IgD-negative memory B cell (primary cell): ENCODE results near the gene PTPN18. TPM values are rescaled to one million over a fixed set of nuclear protein-coding genes. Genes with fewer than 3 reads are reported as not detected.

Source experiments
- H3K27ac Mint-ChIP-seq, 3 donors: one replicate each; pipeline ENCODE4 v1.8.0; 2020 to 2022; ENCODE audit warnings: mild to moderate bottlenecking in 3 of 3, mixed read lengths in 3 of 3, moderate library complexity in 1 of 3
- H3K27me3 Mint-ChIP-seq: one replicate; pipeline ENCODE4 v1.8.0; 2021; ENCODE audit warnings: mixed read lengths
- H3K36me3 Mint-ChIP-seq: one replicate; pipeline ENCODE4 v1.8.0; 2020; ENCODE audit warnings: mild to moderate bottlenecking, mixed read lengths
- H3K4me1 Mint-ChIP-seq, 3 donors: one replicate each; pipeline ENCODE4 v1.8.0; 2020 to 2022; ENCODE audit warnings: mixed read lengths in 3 of 3, mild to moderate bottlenecking in 1 of 3
- H3K4me3 Mint-ChIP-seq, 4 donors: one replicate each; pipeline ENCODE4 v1.8.0; 2020 to 2022; ENCODE audit warnings: mild to moderate bottlenecking in 4 of 4, mixed read lengths in 4 of 4, moderate library complexity in 3 of 4
- H3K9me3 Mint-ChIP-seq, 3 donors: one replicate each; pipeline ENCODE4 v1.8.0; 2020 to 2021; ENCODE audit warnings: mixed read lengths in 3 of 3, mild to moderate bottlenecking in 1 of 3
- polyA plus RNA-seq: library from polyadenylated mRNA; unstranded; fragments of 300-500 nt; fragmentation: Illumina TruSeq; gene quantifications from one replicate; pipeline ENCODE4 v1.2.3, GENCODE V29; 2021

PTPN18 gene
- polyA plus RNA-seq, 1 donor from 2014 or later, result 124 TPM

GRCh38 chr2:130346741-130347066, 9.2 kb upstream of the PTPN18 start:
- peaks cover 13% of the 10 kb centered on the region for H3K36me3 Mint-ChIP-seq
- peak overlapping the region in 1 of 4 donors; percentile 57 for H3K4me3 Mint-ChIP-seq
- no peaks in the 10 kb centered on the region for H3K9me3 Mint-ChIP-seq

DNA sequence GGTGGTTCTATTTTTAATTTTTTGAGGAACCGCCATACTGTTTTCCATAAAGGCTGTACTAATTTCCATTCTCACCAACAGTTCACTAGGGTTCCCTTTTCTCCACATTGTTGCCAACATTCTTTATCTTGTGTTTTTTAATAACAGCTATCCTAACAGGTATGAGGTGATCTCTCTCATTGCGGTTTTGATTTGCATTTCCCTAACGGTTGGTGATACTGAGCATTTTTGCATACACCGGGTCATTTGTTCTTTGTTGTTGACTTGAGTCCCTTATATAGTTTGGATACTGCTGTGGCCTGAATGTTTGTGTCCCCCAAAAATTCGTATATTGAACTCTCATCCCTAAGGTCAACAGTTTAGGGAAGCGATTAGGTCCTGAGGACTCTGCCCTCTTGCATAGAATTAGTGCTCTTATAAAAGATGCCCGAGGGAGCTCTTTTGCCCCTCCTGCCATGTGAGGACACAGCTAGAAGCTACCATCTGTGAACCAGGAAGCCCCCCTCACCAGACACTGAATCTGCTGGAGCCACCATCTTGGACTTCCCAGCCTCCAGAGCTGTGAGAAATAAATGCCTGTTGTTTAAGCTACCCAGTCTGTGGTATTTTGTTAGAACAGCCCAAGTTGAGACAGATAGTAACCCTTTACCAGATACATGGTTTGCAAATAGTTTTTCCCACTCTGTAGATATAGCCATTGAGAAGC, 8.5 kb upstream of the PTPN18 start:
- peak overlapping the region in 2 of 3 donors; percentile 7 to 33 for H3K27ac Mint-ChIP-seq
- H3K4me3 Mint-ChIP-seq, result peak overlapping the region in 3 of 4 donors; percentile 37 to 57 (median 56)
- peaks cover 11% of the 10 kb centered on the region for H3K36me3 Mint-ChIP-seq
- no peaks in the 10 kb centered on the region for H3K9me3 Mint-ChIP-seq
- peaks cover 17 to 40% (median 39%) of the 10 kb centered on the region in 3 donors for H3K4me1 Mint-ChIP-seq
- H3K27me3 Mint-ChIP-seq, result no peaks in the 10 kb centered on the region

More at GRCh38 chr2:130346741-130347066, 9.2 kb upstream of the PTPN18 start:
- Mint-ChIP-seq H3K4me1 (peaks cover 13 to 38% (median 38%) of the 10 kb centered on the region in 3 donors), H3K27me3 (no peaks in the 10 kb centered on the region), H3K27ac (peak overlapping the region in 1 of 3 donors; percentile 33)

DNA sequence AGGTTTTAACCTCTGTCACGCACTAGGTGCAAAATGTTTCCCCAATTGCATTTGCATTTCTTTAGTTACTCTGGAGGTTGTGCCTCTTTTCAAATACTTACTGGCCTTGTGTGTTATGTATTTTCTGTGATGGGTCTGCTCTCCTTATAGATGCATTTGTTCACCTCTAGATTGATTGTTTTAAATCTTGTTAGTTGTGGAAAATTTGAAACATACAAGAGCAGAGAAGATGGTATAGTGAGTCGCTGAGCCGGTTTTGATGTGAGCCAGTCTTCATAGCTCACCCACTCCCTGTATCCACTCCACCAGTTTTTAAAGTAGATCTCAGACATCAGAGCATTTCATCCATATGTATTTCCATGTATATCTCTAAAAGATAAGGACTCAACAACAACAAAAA, 6.7 kb upstream of the PTPN18 start:
- Mint-ChIP-seq H3K4me1 (peaks cover 19 to 41% (median 40%) of the 10 kb centered on the region in 3 donors), H3K27ac (no peak overlapping the region), H3K9me3 (no peaks in the 10 kb centered on the region), H3K4me3 (no peak overlapping the region), H3K36me3 (peaks cover 11% of the 10 kb centered on the region), H3K27me3 (no peaks in the 10 kb centered on the region)

GRCh38 chr2:130351711-130352110, 4.1 kb upstream of the PTPN18 start:
- Mint-ChIP-seq H3K36me3 (peaks cover 7% of the 10 kb centered on the region), H3K4me1 (peaks cover 30 to 47% (median 41%) of the 10 kb centered on the region in 3 donors), H3K4me3 (peak overlapping the region in 1 of 4 donors; percentile 87), H3K27ac (peak overlapping the region in 1 of 3 donors; percentile 71), H3K27me3 (no peaks in the 10 kb centered on the region), H3K9me3 (no peaks in the 10 kb centered on the region)

DNA sequence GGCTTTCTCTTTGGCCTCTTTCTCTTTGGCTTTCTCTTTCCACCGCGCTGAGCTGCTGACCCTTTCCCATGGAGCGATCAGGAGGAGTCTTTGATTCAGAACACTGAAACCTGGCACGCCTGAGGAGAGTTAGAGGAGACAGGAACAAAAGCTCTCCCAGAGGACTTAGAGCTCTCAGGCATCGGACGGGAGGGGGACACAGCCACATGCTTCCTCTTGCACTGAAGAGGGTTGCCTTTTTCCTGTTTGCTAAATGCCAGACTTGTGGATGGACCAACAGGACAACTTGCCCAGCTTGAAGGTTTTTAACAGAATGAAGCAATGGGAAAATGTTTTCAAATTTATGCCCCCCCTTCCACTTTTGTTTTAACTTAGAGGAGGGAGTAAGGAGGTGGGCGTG, 3.6 kb upstream of the PTPN18 start:
- peak overlapping the region in 1 of 3 donors; percentile 32 for H3K27ac Mint-ChIP-seq
- H3K27me3 Mint-ChIP-seq, result no peaks in the 10 kb centered on the region
- H3K36me3 Mint-ChIP-seq, result peaks cover 5% of the 10 kb centered on the region
- H3K9me3 Mint-ChIP-seq, result no peaks in the 10 kb centered on the region
- H3K4me3 Mint-ChIP-seq, result peak overlapping the region in 3 of 4 donors; percentile 60 to 69 (median 66)
- peaks cover 26 to 42% (median 36%) of the 10 kb centered on the region in 3 donors for H3K4me1 Mint-ChIP-seq

- Mint-ChIP-seq H3K9me3 (no peaks in the 10 kb centered on the region), H3K27ac (peak overlapping the region in 1 of 3 donors; percentile 5), H3K36me3 (no peaks in the 10 kb centered on the region), H3K4me1 (peaks cover 21 to 35% (median 25%) of the 10 kb centered on the region in 3 donors), H3K27me3 (no peaks in the 10 kb centered on the region), H3K4me3 (peak overlapping the region in 2 of 4 donors; percentile 74 to 79)
These were observed 2.3 kb upstream of the PTPN18 start for GRCh38 chr2:130353291-130354138.

DNA sequence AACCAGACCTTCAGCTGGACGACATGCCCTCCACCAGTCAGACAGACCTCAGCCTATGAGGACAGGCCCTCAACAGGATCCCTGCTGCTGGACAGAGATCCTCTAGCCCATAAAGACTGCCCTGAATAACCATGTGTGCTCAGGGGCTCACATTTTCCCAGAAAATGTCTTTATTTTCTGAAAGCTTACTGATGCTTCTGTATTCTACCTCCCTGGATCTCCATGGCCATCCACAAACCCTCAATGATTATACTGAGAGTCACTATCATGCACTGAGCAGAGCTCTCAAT, 1.8 kb upstream of the PTPN18 start:
- H3K4me1 Mint-ChIP-seq, result peaks cover 21 to 33% (median 24%) of the 10 kb centered on the region in 3 donors
- H3K9me3 Mint-ChIP-seq, result no peaks in the 10 kb centered on the region
- no peak overlapping the region for H3K27ac Mint-ChIP-seq
- H3K36me3 Mint-ChIP-seq, result no peaks in the 10 kb centered on the region
- H3K27me3 Mint-ChIP-seq, result no peaks in the 10 kb centered on the region
- H3K4me3 Mint-ChIP-seq, result peak overlapping the region in 2 of 4 donors; percentile 79 to 84

DNA sequence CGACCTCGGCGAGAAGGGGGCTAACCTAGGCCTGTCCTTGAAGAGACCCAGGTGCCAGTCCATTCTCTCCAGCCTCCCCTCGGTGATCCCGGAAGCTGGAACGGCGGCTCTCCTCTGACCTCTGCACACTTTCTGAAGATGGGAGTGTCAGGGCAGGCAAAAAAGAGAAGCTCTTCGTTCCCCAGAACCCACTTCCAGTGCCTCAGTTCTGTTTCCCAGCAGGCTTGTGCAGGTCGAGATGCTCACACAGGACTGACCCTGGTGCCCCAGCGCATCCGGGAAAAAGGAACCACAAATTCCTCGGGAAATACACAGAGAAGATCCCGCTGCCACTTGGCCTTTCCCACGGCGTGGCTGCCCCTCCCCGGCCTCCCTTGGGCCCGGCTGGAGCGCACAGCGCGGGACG, 681 bp upstream of the PTPN18 start:
- Mint-ChIP-seq H3K27ac (peak overlapping the region in 1 of 3 donors; percentile 17), H3K27me3 (no peaks in the 10 kb centered on the region), H3K4me3 (peak overlapping the region; percentile 79 to 87 (median 86)), H3K4me1 (peaks cover 21 to 27% (median 22%) of the 10 kb centered on the region in 3 donors), H3K36me3 (peaks cover 3% of the 10 kb centered on the region), H3K9me3 (peaks cover 0 to 1% (median under 1%) of the 10 kb centered on the region in 3 donors)

GRCh38 chr2:130357864-130358263, 2.0 kb downstream of the PTPN18 start:
- Mint-ChIP-seq H3K27ac (no peak overlapping the region), H3K9me3 (peaks cover 1 to 4% (median 2%) of the 10 kb centered on the region in 3 donors), H3K4me3 (peak overlapping the region in 1 of 4 donors; percentile 41), H3K27me3 (no peaks in the 10 kb centered on the region), H3K36me3 (peaks cover 6% of the 10 kb centered on the region), H3K4me1 (peaks cover 11 to 13% (median 11%) of the 10 kb centered on the region in 3 donors)

- peaks cover 8 to 13% (median 11%) of the 10 kb centered on the region in 3 donors for H3K4me1 Mint-ChIP-seq
- peaks cover 6% of the 10 kb centered on the region for H3K36me3 Mint-ChIP-seq
- H3K27me3 Mint-ChIP-seq, result no peaks in the 10 kb centered on the region
- peaks cover 1 to 4% (median 2%) of the 10 kb centered on the region in 3 donors for H3K9me3 Mint-ChIP-seq
- peak overlapping the region in 1 of 4 donors; percentile 41 for H3K4me3 Mint-ChIP-seq
- no peak overlapping the region for H3K27ac Mint-ChIP-seq
These were observed 2.8 kb downstream of the PTPN18 start for GRCh38 chr2:130358420-130359350.

GRCh38 chr2:130359466-130359865, 3.6 kb downstream of the PTPN18 start:
- Mint-ChIP-seq H3K9me3 (peaks cover 1 to 4% (median 2%) of the 10 kb centered on the region in 3 donors), H3K4me3 (peak overlapping the region in 1 of 4 donors; percentile 18), H3K27ac (no peak overlapping the region), H3K4me1 (peaks cover 8 to 9% (median 8%) of the 10 kb centered on the region in 3 donors), H3K27me3 (no peaks in the 10 kb centered on the region), H3K36me3 (peaks cover 6% of the 10 kb centered on the region)

DNA sequence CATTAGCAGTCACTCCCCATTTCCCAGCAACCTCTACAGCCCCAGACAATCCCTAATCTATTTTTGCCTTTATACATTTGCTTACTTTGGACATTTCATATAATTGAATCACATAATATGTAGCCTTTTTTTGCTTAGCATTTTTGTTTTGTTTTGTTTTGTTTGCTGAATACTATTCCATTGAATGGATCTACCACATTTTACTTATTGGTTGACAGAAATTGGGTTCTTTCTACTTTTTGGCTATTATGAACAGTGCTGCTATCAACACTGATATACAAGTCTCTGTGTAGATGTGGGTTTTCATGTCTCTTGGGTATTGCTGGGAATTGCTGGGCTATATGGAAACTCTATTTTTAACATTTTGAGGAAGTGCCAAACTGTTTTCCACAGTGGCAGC, 7.6 kb downstream of the PTPN18 start:
- Mint-ChIP-seq H3K36me3 (peaks cover 6% of the 10 kb centered on the region), H3K27me3 (no peaks in the 10 kb centered on the region)

GRCh38 chr2:130365075-130365474, 9.2 kb downstream of the PTPN18 start:
- Mint-ChIP-seq H3K27me3 (no peaks in the 10 kb centered on the region), H3K36me3 (peaks cover 2% of the 10 kb centered on the region), H3K4me1 (peaks cover 2 to 10% (median 9%) of the 10 kb centered on the region in 3 donors), H3K9me3 (peaks cover under 1 to 4% (median 2%) of the 10 kb centered on the region in 3 donors), H3K27ac (no peak overlapping the region), H3K4me3 (no peak overlapping the region)

More for the DNA sequence above, 7.6 kb downstream of the PTPN18 start:
- Mint-ChIP-seq H3K27ac (no peak overlapping the region), H3K9me3 (peaks cover 1 to 4% (median 2%) of the 10 kb centered on the region in 3 donors), H3K4me1 (no peaks in the 10 kb centered on the region), H3K4me3 (no peak overlapping the region)

- H3K36me3 Mint-ChIP-seq, result no peaks in the 10 kb centered on the region
- no peaks in the 10 kb centered on the region for H3K27me3 Mint-ChIP-seq
- no peaks in the 10 kb centered on the region for H3K9me3 Mint-ChIP-seq
- H3K4me1 Mint-ChIP-seq, result peaks cover 11 to 18% (median 17%) of the 10 kb centered on the region in 3 donors
- H3K27ac Mint-ChIP-seq, result no peak overlapping the region
- no peak overlapping the region for H3K4me3 Mint-ChIP-seq
These were observed 10.1 kb downstream of the PTPN18 start for GRCh38 chr2:130365963-130366362.
